ENCODE results near the gene CLIC2.

The CLIC2 gene

GRCh38 chrX:155262970-155263754, 71.3 kb downstream of the CLIC2 start:
- no peak for DNase-seq (ENCODE audit: low read depth in 2 of 2)

GRCh38 chrX:155259752-155260151, 74.7 kb downstream of the CLIC2 start:
- DNase-seq (ENCODE audit: low read depth in 2 of 2) = no peak

- DNase-seq (ENCODE audit: low read depth in 2 of 2) = no peak
These were observed 83.0 kb downstream of the CLIC2 start for GRCh38 chrX:155251391-155251790.

GRCh38 chrX:155247497-155247896, 86.9 kb downstream of the CLIC2 start:
- DNase-seq (ENCODE audit: low read depth in 2 of 2) = no peak

GRCh38 chrX:155246748-155247147, 87.7 kb downstream of the CLIC2 start:
- no peak for DNase-seq (ENCODE audit: low read depth in 2 of 2)

- no peak for DNase-seq (ENCODE audit: low read depth in 2 of 2)
These were observed 92.1 kb downstream of the CLIC2 start for GRCh38 chrX:155242300-155242699.

GRCh38 chrX:155237719-155238118, 96.7 kb downstream of the CLIC2 start:
- DNase-seq (ENCODE audit: low read depth in 2 of 2) = no peak

- DNase-seq (ENCODE audit: low read depth in 2 of 2) = no peak
These were observed 98.5 kb downstream of the CLIC2 start for GRCh38 chrX:155235891-155236290.

- no peak for DNase-seq (ENCODE audit: low read depth in 2 of 2)
These were observed 103.3 kb downstream of the CLIC2 start for GRCh38 chrX:155231163-155231562.
